ENCODE data around the gene DDRGK1. TPM values are rescaled to one million over a fixed set of nuclear protein-coding genes. Genes with fewer than 3 reads are reported as not detected.

Gene DDRGK1
- total RNA-seq, 1 experiment from 2014 or later, result 65.5 TPM

DNA sequence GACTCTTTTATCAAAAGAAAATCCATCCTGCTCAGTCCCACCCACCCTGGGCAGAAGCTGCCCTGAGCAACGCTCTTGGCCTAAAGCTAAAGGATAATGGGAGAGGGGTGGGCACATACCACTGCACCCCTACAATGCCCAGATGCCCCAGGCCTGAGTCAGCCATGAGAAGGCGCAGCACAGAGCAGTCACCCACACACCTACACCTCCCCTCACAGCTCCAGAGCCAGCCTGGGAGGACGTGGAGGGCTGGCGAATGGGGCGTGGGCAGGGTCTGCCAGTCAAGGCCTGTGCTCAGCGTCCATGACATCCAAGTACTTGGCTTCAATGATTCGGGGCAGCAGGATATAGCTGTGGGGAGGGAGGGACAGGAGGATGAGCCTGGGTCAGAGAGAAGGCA, 23.0 kb upstream of the DDRGK1 start:
- DNase-seq (ENCODE audit: low read depth, low spot score), result no peak
- peaks cover 34% of the 10 kb centered on the region for H3K4me1 ChIP-seq (ENCODE audit: control insufficient read depth, insufficient read depth, low read length)
- H3K27ac ChIP-seq (ENCODE audit: low read length), result no peak overlapping the region; the same call in 1 of the 2 replicates
- no peaks in the 10 kb centered on the region for H3K9me3 ChIP-seq (ENCODE audit: control insufficient read depth, insufficient read depth, low read depth, low read length)
- CTCF ChIA-PET, result interaction anchor here (0.6 kb wide), 1 partner anchor 21 kb away, joined by 3 read pairs; no protein-coding TSS in a partner anchor
- no peak overlapping the region for H3K4me3 ChIP-seq (ENCODE audit: low read depth in 2 of 2, low read length in 2 of 2)
- no peak for ATAC-seq
- intact Hi-C loops (cut with micrococcal nuclease; ENCODE audit: unreplicated experiment) (no loop called here), in situ Hi-C loops (cut with HindIII; ENCODE audit: low pct_unique_long_range_greater_than_20kb, low sequenced_read_pairs) (no loop called here)
- H3K27me3 ChIP-seq (ENCODE audit: control insufficient read depth, insufficient read depth, low read length), result no peaks in the 10 kb centered on the region
- POLR2A ChIA-PET, result no interaction called here
- BruUV-seq (replicated peaks), result no TSS peak
- H3K36me3 ChIP-seq (ENCODE audit: control insufficient read depth, insufficient read depth, low read length), result no peaks in the 10 kb centered on the region
- no peak for TF ChIP-seq REST (IDR thresholded peaks at IDR 0.05; ENCODE audit: insufficient read depth in 1 of 2, low read depth in 2 of 2, low read length in 1 of 2)
- no peak for TF ChIP-seq SIN3A (IDR thresholded peaks at IDR 0.05; ENCODE audit: borderline replicate concordance, insufficient read depth, low read depth, low read length)
- no peak for TF ChIP-seq TCF7L2 (IDR thresholded peaks at IDR 0.05; ENCODE audit: low read depth, low read length)
- TF ChIP-seq POLR2AphosphoS5 (IDR thresholded peaks at IDR 0.05; ENCODE audit: low read depth, low read length), result no peak

DNA sequence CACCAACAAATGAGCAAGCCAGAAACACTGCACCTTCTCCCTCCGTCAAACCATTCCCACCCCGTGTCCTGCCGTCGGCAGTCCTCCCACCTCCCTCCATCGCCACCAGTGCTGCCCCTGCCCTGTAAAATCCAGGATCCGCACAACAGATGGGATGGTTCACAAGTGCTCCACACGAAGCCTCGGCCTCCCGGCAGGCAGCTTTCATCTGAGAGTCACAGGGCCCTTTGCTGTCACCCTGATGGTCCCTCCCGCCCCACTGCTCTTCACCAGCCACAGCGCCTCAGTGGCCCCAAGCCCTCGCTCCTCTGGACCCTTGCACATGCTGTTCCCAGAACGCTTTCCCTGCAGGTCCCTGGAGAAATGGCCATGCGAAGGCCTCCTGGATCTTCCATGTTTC, 22.4 kb upstream of the DDRGK1 start:
- BruUV-seq (replicated peaks), result no TSS peak
- intact Hi-C loops (cut with micrococcal nuclease; ENCODE audit: unreplicated experiment), result no loop called here
- ChIA-PET CTCF (no interaction called here), POLR2A (no interaction called here)
- Histone ChIP-seq H3K27me3 (ENCODE audit: control insufficient read depth, insufficient read depth, low read length) (no peaks in the 10 kb centered on the region), H3K27ac (ENCODE audit: low read length) (no peak overlapping the region; the same call in 1 of the 2 replicates), H3K4me3 (ENCODE audit: low read depth in 2 of 2, low read length in 2 of 2) (no peak overlapping the region), H3K9me3 (ENCODE audit: control insufficient read depth, insufficient read depth, low read depth, low read length) (no peaks in the 10 kb centered on the region), H3K36me3 (ENCODE audit: control insufficient read depth, insufficient read depth, low read length) (no peaks in the 10 kb centered on the region), H3K4me1 (ENCODE audit: control insufficient read depth, insufficient read depth, low read length) (peaks cover 40% of the 10 kb centered on the region)
- no peak for TF ChIP-seq POLR2AphosphoS5 (IDR thresholded peaks at IDR 0.05; ENCODE audit: low read depth, low read length)
- TF ChIP-seq CTCF (IDR thresholded peaks at IDR 0.05), result no peak
- ATAC-seq (no peak), DNase-seq (ENCODE audit: low read depth, low spot score) (no peak)
- in situ Hi-C loops (cut with HindIII; ENCODE audit: low pct_unique_long_range_greater_than_20kb, low sequenced_read_pairs), result no loop called here

- DNase-seq (ENCODE audit: low read depth, low spot score) (no peak), ATAC-seq (no peak)
- Histone ChIP-seq H3K4me3 (ENCODE audit: low read depth in 2 of 2, low read length in 2 of 2) (no peak overlapping the region), H3K9me3 (ENCODE audit: control insufficient read depth, insufficient read depth, low read depth, low read length) (no peaks in the 10 kb centered on the region), H3K36me3 (ENCODE audit: control insufficient read depth, insufficient read depth, low read length) (no peaks in the 10 kb centered on the region), H3K4me1 (ENCODE audit: control insufficient read depth, insufficient read depth, low read length) (peaks cover 47% of the 10 kb centered on the region), H3K27ac (ENCODE audit: low read length) (peak overlapping the region; percentile 45), H3K27me3 (ENCODE audit: control insufficient read depth, insufficient read depth, low read length) (no peaks in the 10 kb centered on the region)
- ChIA-PET CTCF (no interaction called here), POLR2A (no interaction called here)
- in situ Hi-C loops (cut with HindIII; ENCODE audit: low pct_unique_long_range_greater_than_20kb, low sequenced_read_pairs) (no loop called here), intact Hi-C loops (cut with micrococcal nuclease; ENCODE audit: unreplicated experiment) (no loop called here)
- no TSS peak for BruUV-seq (replicated peaks)
- 0 out of 2 replicates have a peak, but pooled peaks have one; percentile 11 for TF ChIP-seq POLR2AphosphoS5 (IDR thresholded peaks at IDR 0.05; ENCODE audit: low read depth, low read length)
- no peak for TF ChIP-seq TCF7L2 (IDR thresholded peaks at IDR 0.05; ENCODE audit: low read depth, low read length)
Measured at GRCh38 chr20:3226093-3226492, 21.6 kb upstream of the DDRGK1 start.
